Measurements from ENCODE around the gene GOSR1.
"Not testable (repeated sequence)": the region's sequence is repeated elsewhere in the genome, so short reads cannot be mapped to it uniquely, and the experiment has no call there.

DNA sequence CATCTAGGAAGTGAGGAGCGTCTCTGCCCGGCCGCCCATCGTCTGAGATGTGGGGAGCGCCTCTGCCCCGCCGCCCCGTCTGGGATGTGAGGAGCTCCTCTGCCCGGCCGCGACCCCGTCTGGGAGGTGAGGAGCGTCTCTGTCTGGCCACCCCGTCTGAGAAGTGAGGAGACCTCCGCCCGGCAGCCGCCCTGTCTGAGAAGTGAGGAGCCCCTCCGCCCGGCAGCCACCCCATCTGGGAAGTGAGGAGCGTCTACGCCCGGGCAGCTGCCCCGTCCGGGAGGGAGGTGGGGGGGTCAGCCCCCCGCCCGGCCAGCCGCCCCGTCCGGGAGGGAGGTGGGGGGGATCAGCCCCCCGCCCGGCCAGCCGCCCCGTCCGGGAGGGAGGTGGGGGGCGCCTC is 46.0 kb downstream of the GOSR1 start:
- TF ChIP-seq, protein P1, sequence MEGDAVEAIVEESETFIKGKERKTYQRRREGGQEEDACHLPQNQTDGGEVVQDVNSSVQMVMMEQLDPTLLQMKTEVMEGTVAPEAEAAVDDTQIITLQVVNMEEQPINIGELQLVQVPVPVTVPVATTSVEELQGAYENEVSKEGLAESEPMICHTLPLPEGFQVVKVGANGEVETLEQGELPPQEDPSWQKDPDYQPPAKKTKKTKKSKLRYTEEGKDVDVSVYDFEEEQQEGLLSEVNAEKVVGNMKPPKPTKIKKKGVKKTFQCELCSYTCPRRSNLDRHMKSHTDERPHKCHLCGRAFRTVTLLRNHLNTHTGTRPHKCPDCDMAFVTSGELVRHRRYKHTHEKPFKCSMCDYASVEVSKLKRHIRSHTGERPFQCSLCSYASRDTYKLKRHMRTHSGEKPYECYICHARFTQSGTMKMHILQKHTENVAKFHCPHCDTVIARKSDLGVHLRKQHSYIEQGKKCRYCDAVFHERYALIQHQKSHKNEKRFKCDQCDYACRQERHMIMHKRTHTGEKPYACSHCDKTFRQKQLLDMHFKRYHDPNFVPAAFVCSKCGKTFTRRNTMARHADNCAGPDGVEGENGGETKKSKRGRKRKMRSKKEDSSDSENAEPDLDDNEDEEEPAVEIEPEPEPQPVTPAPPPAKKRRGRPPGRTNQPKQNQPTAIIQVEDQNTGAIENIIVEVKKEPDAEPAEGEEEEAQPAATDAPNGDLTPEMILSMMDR (conservative IDR thresholded peaks at IDR 0.05 in 1 of 2, IDR thresholded peaks at IDR 0.05 in 1 of 2; ENCODE audit: extremely low read depth in 1 of 2, insufficient read depth in 1 of 2, low read depth in 1 of 2, low read length in 2 of 2) = not testable (repeated sequence)
- not testable (repeated sequence) for TF ChIP-seq EZH2 (IDR thresholded peaks at IDR 0.05; ENCODE audit: borderline replicate concordance, low read length)

Measured in mammary epithelial cell (primary cell).